ENCODE data around the gene RFX4. TPM values are rescaled to one million over a fixed set of nuclear protein-coding genes. Genes with fewer than 3 reads are reported as not detected.

RFX4 gene
- total RNA-seq, 2 experiments from 2014 or later, result not detected

DNA sequence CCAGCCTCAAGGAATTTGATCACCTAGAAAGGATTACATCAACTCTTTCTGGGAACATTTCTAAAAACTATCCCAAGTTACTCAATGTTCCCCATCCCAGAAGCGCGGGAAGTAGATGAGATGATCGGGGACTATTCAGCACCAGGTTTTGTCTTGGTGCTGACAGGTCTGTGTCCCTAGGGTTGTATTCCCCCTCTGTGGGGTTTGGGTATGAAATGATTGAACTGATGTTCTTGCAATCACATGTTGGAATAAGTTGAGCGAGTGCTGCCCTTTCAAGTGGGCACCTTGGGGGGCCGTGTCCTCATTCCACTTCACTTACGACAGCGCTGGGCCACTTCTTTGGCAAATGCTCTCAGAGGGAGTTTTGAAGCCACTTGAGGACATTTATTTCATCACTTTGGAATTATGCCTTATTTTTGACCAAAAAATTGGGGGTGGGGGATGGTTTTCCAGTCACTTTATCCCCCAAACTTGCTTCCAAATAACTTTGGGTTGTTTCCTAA is 69.8 kb downstream of the RFX4 start:
- H3K27ac Mint-ChIP-seq, result no peak overlapping the region
- intact Hi-C loops (cut with micrococcal nuclease), result no loop called here
- peaks cover 3% of the 10 kb centered on the region for H3K27me3 Mint-ChIP-seq
- DNase-seq (no peak), ATAC-seq (no peak)
- TF ChIP-seq, protein P1, sequence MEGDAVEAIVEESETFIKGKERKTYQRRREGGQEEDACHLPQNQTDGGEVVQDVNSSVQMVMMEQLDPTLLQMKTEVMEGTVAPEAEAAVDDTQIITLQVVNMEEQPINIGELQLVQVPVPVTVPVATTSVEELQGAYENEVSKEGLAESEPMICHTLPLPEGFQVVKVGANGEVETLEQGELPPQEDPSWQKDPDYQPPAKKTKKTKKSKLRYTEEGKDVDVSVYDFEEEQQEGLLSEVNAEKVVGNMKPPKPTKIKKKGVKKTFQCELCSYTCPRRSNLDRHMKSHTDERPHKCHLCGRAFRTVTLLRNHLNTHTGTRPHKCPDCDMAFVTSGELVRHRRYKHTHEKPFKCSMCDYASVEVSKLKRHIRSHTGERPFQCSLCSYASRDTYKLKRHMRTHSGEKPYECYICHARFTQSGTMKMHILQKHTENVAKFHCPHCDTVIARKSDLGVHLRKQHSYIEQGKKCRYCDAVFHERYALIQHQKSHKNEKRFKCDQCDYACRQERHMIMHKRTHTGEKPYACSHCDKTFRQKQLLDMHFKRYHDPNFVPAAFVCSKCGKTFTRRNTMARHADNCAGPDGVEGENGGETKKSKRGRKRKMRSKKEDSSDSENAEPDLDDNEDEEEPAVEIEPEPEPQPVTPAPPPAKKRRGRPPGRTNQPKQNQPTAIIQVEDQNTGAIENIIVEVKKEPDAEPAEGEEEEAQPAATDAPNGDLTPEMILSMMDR (IDR thresholded peaks at IDR 0.05), result no peak
- H3K4me1 Mint-ChIP-seq (ENCODE audit: low read depth), result no peaks in the 10 kb centered on the region
- H3K4me3 Mint-ChIP-seq, result no peak overlapping the region
- H3K36me3 Mint-ChIP-seq (ENCODE audit: low read depth), result no peaks in the 10 kb centered on the region
- POLR2A ChIA-PET, result no interaction called here
- CTCF ChIA-PET, result no interaction called here
- H3K9me3 Mint-ChIP-seq, result no peaks in the 10 kb centered on the region

DNA sequence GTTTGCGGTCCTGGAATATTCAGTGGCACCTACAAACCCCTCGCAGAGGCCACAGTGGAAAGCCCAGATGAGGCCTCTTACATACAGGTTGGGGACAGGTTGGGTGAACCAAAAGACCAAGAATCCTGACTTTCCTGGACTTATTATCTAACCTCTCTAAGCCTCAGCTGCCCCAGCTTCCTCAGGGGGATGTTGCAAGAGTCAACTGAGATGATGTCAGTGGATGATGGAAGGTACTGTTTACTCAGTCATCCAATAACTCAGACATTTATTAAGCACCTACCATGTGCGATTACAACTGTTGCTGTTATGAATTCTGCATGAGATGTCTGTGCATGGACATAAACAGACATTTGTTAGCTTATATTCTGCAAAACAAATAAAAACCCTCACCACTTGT is 72.8 kb downstream of the RFX4 start:
- Mint-ChIP-seq H3K4me3 (no peak overlapping the region), H3K36me3 (ENCODE audit: low read depth) (no peaks in the 10 kb centered on the region), H3K27me3 (no peaks in the 10 kb centered on the region), H3K27ac (no peak overlapping the region), H3K9me3 (peaks cover under 1% of the 10 kb centered on the region), H3K4me1 (ENCODE audit: low read depth) (no peaks in the 10 kb centered on the region)
- TF ChIP-seq, protein P1 (IDR thresholded peaks at IDR 0.05), result no peak
- no peak for ATAC-seq
- ChIA-PET POLR2A (no interaction called here), CTCF (no interaction called here)
- DNase-seq, result no peak
- intact Hi-C loops (cut with micrococcal nuclease), result no loop called here

DNA sequence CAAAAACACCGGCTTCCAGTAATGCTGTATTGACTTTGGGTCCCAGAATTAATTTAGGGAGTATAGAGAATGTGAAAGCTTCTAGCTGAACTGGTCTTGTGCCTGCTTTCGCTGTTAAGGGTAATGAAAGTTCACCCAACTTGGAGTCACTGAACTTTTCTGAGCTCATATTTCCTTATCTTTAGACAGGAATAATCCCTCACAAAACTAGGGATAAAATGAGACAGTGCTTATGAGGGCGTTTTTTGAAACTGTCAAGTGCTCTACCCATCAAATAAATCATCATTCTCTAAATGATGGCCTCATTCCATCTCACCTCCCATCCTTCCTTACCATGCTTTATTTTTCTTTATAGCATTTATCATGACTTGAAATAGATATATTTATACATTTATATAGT is 74.7 kb downstream of the RFX4 start:
- Mint-ChIP-seq H3K4me1 (ENCODE audit: low read depth) (no peaks in the 10 kb centered on the region), H3K36me3 (ENCODE audit: low read depth) (no peaks in the 10 kb centered on the region), H3K9me3 (peaks cover 12% of the 10 kb centered on the region), H3K4me3 (no peak overlapping the region), H3K27me3 (no peaks in the 10 kb centered on the region), H3K27ac (no peak overlapping the region)
- ATAC-seq (no peak), DNase-seq (no peak)
- ChIA-PET POLR2A (no interaction called here), CTCF (no interaction called here)
- TF ChIP-seq, protein P1 (IDR thresholded peaks at IDR 0.05), result no peak
- intact Hi-C loops (cut with micrococcal nuclease), result no loop called here

DNA sequence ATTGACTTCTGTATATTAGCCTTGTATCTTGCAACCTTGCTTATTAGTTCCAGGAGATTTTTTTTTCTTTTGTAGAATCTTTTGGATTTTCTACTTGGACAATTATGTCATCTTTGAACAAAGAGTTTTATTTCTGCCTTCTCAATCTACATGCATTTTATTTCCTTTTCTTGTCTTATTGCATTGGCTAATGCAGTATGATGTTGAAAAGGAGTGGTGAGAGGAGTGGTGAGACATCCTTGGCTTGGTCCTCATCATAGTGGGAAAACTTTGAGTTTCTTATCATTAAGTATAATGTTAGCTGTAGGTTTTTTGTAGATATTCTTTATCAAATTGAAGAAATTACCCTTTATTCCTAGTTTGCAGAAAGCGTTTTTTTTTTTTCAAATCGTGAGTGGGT is 80.6 kb downstream of the RFX4 start:
- POLR2A ChIA-PET, result no interaction called here
- H3K4me3 Mint-ChIP-seq, result no peak overlapping the region
- H3K36me3 Mint-ChIP-seq (ENCODE audit: low read depth), result no peaks in the 10 kb centered on the region
- CTCF ChIA-PET, result no interaction called here
- no peak for DNase-seq
- H3K9me3 Mint-ChIP-seq, result peaks cover 28% of the 10 kb centered on the region
- no peak overlapping the region for H3K27ac Mint-ChIP-seq
- no peaks in the 10 kb centered on the region for H3K4me1 Mint-ChIP-seq (ENCODE audit: low read depth)
- TF ChIP-seq, protein P1 (IDR thresholded peaks at IDR 0.05), result no peak
- intact Hi-C loops (cut with micrococcal nuclease), result no loop called here
- ATAC-seq, result no peak
- H3K27me3 Mint-ChIP-seq, result peaks cover 2% of the 10 kb centered on the region

DNA sequence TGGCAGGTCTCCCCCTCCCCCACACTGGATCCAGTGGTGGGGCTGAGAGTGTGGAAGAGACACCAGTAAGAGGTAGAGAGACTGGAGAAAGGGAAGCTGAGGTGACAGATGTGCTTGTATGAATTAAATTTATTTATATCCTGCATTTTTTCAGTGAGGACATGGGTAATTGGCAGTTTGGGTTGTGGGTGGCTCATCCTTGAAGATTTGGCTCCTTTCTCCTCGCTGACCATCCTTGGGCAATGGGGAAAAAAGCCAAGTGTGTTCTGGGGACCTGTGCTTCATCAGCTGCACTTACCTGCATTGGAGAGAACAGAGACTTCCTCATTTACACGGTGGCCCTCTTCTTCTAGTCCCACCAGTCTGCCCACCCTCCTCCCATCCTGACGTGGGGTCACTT is 86.4 kb downstream of the RFX4 start:
- DNase-seq (no peak), ATAC-seq (no peak)
- intact Hi-C loops (cut with micrococcal nuclease), result no loop called here
- H3K27me3 Mint-ChIP-seq, result peaks cover 25% of the 10 kb centered on the region
- H3K36me3 Mint-ChIP-seq (ENCODE audit: low read depth), result no peaks in the 10 kb centered on the region
- no peaks in the 10 kb centered on the region for H3K4me1 Mint-ChIP-seq (ENCODE audit: low read depth)
- H3K9me3 Mint-ChIP-seq, result peaks cover 7% of the 10 kb centered on the region
- ChIA-PET CTCF (no interaction called here), POLR2A (no interaction called here)
- no peak overlapping the region for H3K4me3 Mint-ChIP-seq
- no peak overlapping the region for H3K27ac Mint-ChIP-seq
- TF ChIP-seq, protein P1 (IDR thresholded peaks at IDR 0.05), result no peak
